Choroid plexus epithelial cell (primary cell): ENCODE results near the gene DNAJA1.

Experiments
- DNase-seq: peaks from one replicate; pipeline ENCODE4 v3.0.0-alpha.2; 2010; ENCODE audit warnings: low read depth
- H3K4me3 ChIP-seq: 2 replicates; pipeline ENCODE4 v1.5.1; 2011; ENCODE audit warnings: low read depth, mild to moderate bottlenecking, control low read depth, low read length, moderate library complexity
- CTCF ChIP-seq: conservative IDR thresholded peaks from 2 replicates; pipeline ENCODE4 v1.5.1; 2011; ENCODE audit warnings: low read depth, mild to moderate bottlenecking, control low read depth, inconsistent platforms, low read length, moderate library complexity

DNAJA1 gene

DNA sequence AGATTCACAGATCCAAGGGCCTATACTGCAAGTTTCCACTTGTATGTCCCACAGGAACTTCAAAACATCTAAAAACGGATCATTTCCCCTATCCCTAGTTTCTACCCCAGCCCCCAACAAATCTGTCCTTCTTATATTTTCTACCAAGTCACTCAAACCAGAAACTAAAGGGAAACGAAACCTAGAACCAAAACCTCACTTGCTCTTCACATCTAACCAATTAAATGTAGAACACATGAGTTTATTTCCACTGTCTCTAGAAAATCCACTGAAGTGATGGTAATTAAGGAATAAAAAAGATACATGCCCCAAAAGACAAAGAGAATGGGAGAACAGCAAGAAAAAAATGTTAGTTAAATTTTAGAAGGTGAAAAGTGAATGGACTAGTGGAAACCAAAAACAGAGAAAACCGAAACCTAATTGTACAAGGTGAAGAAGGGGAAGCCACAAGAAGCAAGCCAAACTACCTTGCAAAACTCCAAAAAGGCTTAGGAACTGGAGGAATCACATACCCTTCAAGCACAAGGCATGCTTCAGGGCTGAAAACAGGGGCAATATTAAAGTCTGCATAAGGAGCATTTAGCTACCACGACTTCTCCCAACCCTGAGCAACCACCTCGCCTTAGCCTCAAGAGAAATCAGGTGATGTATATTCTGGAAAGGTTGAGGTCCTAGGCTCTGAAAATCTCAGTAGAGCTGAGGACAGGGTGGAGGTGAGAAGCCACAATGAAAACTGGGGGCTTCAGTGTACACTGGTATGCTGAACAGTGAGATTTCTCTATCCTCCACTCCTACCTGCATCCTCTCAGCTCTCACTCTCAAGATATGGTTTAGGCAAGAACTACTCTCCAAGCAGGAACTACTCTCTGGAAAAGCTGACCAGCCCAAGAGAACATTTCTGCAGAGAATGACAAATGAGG lies 40.3 kb downstream of the DNAJA1 start:
- no peak overlapping the region for H3K4me3 ChIP-seq
- TF ChIP-seq CTCF = no peak
- no peak for DNase-seq

DNA sequence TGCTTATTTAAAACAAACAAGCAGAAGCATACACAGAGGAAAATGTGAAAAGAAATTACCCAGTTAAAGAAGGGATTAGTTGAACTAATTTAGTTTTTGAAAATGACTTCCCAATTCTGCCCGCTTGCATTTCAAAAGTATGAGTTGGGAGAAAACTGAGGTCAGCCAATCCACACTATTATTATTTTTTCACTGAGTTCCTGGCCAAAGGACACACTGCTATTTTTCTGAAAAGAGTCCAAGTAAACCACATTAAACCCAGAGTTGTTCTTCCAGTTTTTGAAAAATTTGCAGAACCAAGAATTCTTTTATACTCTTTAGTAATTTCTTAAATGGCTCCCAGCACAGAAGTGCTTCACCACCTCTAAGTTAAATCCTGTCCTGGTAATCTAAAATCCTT lies 43.9 kb downstream of the DNAJA1 start:
- no peak for DNase-seq
- H3K4me3 ChIP-seq = no peak overlapping the region
- TF ChIP-seq CTCF = no peak

GRCh38 chr9:33076046-33077004 lies 51.3 kb downstream of the DNAJA1 start, which contains the start of gene SMU1:
TSS of gene SMU1 (minus strand) at chr9:33076674. CDS start at chr9:33076608, 66 bp downstream.
- DNase-seq = peak; percentile 98
- TF ChIP-seq CTCF = no peak

DNA sequence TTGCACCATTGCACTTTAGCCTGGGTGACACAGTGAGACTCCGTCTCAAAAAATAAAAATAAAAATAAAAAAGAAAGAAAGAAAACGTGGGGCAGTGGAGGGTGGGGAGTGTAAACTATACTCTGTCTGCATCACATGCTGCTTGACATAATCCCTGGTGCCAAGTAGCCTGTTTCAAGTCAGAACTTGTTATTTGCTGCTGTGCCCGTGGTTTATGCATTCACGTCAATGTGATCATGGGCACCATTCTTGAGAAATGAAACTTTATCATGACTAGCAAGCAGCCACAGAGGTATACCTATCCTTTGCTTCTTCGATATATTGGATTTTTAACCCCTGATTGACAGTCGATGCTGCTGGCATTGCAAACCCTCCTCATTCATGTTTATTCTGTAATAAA lies 55.5 kb downstream of the DNAJA1 start:
- DNase-seq = no peak
- H3K4me3 ChIP-seq = no peak overlapping the region
- TF ChIP-seq CTCF = no peak

More at GRCh38 chr9:33076046-33077004, 51.3 kb downstream of the DNAJA1 start, which contains the start of gene SMU1:
- peak within 1 kb of the TSS; percentile 91 for H3K4me3 ChIP-seq

- H3K4me3 ChIP-seq = peak overlapping the region; percentile 15
- DNase-seq = peak; percentile 94
- peak; percentile 81 for TF ChIP-seq CTCF
Measured at GRCh38 chr9:33081128-33081851, 56.2 kb downstream of the DNAJA1 start.

GRCh38 chr9:33082128-33082527 lies 57.1 kb downstream of the DNAJA1 start:
- TF ChIP-seq CTCF = no peak
- H3K4me3 ChIP-seq = no peak overlapping the region
- DNase-seq = no peak
